Measurements from ENCODE around the gene ATP11A.

The ATP11A gene

DNA sequence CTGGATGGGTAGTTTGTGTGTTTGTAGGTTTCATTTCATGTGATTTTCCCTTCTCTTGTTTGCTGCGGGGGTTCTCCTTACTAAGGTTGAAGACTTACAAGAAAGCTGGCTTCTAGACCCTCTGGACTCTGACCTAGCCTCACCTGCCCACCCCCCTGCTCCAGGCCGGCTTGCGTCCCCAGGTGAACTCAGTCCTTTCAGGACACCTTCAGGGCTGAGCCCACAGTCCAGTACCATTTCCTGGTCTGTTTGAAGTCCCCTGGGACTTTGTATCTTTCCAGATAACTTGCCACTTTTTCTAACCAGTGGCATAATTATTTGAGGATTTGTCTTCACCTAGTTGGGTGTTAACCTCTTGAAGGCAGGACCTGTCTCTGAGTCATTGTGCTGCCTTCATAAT, 227.9 kb downstream of the ATP11A start:
- DNase-seq = no peak

DNA sequence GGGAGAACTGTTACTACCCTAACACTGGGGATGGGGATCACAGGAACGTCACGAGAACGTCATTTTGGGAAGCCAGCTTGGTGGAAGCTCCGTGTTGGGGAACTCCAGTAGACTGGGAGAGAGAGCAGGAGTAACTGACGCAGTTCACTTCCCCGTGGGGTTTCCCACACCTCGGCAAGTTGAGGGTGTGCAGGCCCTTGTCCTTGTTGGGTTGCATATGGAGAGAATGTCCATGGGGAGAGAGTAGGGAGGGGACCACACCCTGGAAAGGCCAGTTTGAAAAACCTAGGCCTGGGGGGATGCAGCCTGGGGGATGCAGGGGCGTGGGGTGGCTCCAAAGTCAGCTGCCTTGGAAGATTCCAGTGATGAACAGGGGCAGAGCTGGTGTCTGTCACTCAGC, 228.4 kb downstream of the ATP11A start:
- DNase-seq = no peak

DNA sequence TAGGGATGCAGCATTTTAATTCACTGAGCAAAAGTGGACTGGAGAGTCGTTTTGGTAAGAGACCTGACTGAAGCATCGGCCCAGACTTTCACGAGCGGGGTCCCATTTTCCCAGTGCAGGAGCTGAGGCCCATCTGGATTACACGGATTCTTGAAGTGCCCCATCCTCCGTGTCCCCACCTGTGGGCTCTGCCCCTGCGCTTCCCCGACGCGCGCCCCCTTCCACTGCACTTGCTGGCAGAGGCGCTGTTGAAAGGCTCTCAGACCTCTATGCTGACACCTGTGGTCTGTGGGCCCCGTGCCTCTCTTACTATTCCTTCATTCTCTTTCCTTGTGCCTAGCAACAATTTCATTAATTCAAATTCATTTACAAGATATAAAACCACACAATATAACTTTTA, 228.9 kb downstream of the ATP11A start:
- DNase-seq = no peak

DNA sequence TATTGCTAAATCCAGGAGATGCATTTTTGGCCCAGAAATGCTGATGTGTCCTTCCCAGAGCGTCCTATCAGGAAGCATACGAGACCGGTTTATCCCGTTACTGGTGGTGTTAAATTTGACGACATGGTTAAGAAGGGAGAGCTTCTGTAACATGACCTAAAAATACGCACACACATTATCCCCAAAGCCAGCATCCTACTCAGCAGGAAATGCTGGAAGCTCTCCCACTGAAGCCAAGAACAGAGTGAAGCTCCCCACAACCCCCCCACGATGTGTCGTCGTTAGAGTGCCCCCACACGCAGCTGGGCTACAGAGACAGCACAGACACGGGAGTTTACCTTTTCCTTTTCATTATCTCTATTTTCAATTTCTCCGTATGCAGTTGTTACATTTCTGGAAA, 234.1 kb downstream of the ATP11A start:
- DNase-seq = no peak

DNA sequence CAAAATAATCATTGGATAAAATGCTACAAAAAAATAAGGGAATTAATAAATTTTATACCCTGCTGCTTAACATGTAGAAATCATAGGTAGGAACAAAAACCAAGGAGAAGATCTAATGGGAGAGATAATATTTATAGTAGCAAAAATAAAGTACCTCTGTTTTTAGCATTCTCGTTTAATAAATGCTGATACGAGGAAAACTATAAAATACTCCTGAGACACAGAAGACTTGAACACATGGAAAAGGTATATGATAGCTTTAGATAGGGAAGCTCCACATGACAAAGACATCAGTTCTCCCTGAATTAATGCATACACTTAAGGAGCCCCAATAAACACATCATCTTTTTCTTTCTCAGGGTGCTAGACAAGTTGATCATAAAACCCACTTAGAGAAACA, 234.5 kb downstream of the ATP11A start:
- DNase-seq = no peak

DNA sequence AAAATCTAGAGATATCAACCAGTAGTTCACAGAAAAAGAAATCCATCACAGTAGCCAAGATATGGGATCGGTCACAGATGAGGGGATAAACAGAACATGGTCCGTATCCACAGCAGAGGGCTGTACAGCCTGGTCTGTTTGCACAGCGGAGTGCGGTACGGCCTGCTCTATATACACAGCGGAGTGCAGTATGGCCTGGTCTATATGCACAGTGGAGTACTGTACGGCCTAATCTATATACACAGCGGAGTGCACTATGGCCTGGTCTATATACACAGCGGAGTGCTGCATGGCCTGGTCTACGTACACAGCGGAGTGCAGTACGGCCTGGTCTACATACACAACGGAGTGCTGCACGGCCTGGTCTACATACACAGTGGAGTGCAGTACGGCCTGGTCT, 236.2 kb downstream of the ATP11A start:
- no peak for DNase-seq

DNA sequence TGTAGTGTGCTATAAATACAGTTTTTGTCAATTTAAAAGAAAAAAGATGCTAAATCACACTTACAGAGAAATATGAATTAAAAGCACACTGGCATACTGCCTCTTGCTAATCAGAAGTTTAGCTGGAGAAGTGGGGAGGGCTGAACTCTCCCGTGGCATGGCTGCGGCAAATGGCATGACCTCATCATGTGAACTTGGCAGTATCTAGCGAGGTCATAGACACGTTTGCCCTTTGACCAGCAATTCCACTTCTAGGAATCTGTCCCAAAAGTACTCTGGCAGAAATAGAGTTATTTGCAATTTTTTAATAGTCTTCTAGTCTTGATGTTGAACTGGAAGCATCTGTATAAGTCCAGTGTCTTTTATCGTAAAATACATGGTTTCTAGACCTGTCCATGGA, 237.2 kb downstream of the ATP11A start:
- DNase-seq = no peak

DNA sequence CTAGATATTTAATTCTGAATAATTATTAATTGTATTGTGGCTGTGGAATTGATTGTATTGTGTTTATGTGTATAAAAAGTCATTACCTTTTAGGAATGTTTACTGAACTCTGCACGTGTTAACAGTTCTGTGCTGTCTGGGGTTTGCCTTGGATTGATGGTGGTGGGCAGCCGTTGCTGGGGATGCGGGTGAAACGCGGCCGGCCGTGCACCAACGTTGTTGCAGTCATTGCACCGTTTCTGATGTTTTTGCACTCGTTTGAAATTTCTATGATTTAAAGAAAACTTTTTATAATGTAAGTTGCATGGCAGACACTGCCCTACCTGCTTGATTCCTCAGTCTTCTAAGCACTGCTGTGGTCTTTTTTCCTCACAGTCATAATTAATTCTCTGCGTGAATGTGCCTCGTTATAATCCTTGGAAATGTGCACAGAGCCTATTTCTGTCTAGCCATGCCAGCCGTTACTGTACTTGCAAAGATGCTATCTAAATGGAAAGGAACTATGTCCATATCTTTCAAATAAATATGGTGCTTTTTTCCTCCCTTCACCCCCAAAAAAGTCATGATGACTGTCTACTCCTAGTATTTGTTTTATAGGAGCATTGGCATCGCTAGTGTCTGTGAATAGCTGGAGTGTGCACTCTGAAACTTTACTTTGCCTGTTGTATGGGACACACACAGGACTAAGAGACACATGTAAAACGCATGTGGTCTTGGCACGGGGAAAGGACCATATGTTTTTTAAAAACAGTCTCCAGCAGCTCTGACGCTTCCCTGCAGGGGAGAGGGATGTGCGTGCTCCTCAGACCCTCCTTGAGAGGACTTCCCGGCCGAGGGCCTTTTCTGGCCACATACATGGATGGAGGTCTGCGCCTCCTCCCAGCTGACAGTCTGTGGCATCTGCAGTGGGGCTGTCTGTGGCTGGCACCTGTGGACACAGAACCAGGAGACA, 238.5 kb downstream of the ATP11A start:
- no peak for DNase-seq

DNA sequence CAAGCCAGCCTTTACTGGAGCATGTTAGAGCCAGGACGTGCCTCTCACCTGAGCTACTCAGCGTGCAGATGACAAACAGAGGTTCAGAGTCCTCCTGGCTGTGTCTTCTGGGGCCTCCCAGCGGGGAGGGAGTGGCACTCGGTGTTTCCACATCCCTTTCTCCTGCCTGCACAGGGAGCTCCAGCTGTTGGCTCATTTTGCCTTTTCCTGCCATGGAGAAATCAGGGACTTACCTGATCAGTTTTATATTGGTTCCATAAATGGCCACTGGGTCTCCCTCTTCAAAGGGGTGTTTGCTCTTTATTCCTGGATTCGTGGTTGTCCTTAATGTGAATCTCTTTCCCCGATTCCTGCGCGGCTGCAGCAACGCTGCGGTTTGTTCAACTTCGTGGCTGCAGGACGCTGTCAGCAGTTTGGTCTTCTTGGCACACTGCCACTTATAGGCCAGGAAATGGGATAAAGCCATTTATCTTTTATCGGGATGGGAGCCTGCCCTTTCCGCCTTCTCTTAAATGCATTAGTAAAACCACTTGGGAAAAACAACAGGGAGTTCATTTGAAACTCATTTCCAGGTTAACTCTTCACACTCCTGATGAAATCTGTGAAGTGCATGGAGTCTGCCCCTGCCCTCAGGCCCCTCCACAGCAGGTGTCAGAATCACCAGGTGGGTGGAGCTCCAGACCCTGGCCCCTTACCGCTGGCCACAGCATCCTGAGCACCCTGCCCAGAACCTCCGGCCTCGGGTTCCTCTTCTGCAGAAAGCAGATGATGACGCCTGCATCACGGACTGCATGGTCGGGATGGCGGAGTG, 239.3 kb downstream of the ATP11A start:
- DNase-seq = no peak

DNA sequence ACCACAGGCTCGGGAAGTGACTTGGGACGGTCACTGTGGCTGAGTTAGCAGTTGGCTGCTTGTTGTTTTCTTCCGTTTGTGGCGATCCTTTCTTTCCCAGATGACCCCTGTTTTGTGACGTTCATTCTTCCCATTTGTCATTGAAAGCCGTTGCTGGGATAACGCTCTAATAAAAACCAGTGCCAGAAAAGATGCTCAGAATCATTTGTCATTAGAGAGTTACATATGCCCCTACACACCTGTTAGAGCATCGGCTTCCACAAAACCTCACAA, 239.9 kb downstream of the ATP11A start:
- no peak for DNase-seq

DNA sequence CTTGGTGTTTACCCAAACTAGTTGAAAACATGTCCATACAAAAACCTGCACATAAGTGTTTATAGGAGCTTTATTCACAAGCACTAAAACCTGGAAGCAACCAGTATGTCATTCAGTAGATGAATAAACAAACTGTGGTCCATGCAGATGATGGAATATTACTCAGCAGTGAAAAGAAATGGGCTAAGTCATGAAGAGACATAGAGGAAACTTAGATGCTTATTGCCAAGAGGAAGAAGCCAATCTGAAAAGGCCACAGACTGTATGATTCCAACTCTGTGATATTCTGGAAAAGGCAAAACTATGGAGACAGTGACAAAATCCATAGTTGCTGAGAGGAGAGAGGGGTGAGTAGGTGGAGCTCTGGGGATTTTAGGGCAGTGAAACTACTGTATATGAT, 240.4 kb downstream of the ATP11A start:
- no peak for DNase-seq

DNA sequence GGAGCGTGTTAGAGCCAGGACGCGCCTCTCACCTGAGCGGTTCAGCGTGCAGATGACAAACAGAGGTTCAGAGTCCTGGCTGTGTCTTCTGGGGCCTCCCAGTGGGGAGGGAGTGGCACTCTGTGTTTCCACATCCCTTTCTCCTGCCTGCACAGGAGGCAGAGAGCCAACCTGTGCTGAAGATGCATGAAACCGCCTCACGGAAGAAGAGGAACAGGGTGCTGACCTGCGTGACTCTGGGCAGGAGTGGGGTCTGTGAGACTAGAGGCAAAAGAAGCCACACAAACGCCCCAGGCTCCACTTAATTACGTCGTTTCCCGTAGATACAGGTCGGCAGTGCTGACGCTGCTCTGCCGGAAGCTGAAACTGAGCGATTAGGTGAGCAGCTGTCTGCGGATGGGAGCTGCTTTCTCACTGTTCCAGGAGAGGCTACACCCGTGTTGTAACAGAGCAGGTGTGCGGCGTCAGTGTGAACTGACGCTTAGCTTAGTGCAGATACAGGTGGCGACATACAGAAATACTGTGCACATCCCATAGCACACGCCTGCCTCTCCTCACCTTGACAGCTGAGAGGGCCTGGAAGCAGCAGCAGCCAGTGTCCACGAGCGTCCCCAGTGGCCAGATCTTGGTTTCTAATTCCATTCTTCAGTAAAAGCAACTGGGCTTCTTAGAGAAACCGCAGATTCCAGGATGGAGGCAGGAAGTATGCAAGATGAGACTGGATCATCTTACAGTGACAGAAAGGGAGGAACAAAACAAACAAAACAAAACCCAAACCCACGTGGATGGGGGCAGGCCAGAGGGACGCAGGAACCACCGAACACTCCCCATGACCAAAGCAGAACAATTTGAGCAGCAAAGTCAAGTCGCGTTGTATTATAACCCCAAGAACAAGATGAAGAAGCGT, 241.4 kb downstream of the ATP11A start:
- DNase-seq = no peak

DNA sequence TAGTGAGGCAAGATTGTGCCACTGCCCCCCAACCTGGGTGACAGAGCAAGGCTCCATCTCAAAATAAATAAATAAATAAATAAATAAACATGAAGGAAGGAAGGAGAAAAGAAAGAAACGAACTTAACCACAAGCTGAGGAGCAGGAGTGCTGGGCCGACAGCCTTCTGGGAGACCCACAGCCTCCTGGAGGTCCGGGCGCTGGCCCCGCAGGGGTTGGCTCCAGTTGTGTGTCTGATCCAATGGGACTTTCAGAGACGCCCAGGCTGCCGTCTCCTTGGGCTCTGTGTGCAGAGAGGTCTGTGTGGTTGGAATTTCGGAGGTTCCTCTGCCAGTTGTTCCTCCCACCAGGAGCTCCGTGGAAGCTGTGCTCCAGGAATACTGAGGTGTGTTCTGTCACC, 243.1 kb downstream of the ATP11A start:
- no peak for DNase-seq

DNA sequence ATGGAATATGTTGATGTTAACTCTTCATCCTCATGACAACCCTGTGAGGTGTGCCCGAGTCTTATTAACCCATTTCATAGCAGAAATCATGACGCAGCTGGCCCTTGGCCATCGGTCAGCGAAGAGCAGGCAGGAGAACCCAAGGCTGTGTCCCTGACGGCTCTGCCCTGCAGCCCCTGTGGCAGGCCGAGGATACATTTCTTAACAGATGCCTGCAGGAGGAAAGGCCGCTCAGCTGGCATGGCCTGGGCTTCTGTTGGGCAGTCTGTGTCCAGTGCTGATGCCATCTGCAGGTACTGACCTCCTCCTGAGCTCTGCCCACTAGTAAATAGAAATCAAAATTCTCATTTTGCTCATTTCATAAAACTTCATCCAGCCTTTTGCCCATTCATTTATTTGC, 243.8 kb downstream of the ATP11A start:
- DNase-seq = no peak

DNA sequence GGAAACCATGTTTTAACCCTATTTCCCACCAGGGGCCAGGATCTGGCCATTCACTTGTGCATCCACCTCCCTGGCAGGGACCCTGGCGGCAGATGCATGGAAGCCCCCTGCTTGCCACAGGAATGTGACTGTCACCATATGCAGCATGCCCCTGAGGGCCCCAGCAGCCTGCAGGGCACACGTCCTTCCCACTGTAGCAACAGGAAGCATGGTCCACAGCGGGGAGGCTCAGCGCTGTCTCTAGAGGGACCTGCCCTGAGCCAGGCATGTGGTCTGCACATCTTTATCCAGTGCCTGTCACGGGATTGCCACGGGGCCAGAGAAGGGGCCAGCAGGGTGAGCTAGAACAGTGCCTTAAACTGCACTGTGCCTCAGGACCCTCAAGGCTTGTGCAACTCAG, 244.2 kb downstream of the ATP11A start:
- DNase-seq = no peak

All from SIG-M5 (cell line).